Measurements from ENCODE around the gene RGL4.
"Not testable (repeated sequence)": the region's sequence is repeated elsewhere in the genome, so short reads cannot be mapped to it uniquely, and the experiment has no call there.

RGL4 gene

GRCh38 chr22:23675502-23676415 is 15.1 kb upstream of the RGL4 start:
- DNase-seq (ENCODE audit: low read depth) = peak; percentile 1
- TF ChIP-seq CTCF (IDR thresholded peaks at IDR 0.05; ENCODE audit: control insufficient read depth, extremely low read depth, insufficient read depth) = no peak
- H3K4me3 ChIP-seq (ENCODE audit: low read depth, low read length) = no peak overlapping the region

GRCh38 chr22:23676841-23677700 is 13.7 kb upstream of the RGL4 start:
- not testable (repeated sequence) for DNase-seq (ENCODE audit: low read depth); H3K4me3 ChIP-seq (ENCODE audit: low read depth, low read length)

DNA sequence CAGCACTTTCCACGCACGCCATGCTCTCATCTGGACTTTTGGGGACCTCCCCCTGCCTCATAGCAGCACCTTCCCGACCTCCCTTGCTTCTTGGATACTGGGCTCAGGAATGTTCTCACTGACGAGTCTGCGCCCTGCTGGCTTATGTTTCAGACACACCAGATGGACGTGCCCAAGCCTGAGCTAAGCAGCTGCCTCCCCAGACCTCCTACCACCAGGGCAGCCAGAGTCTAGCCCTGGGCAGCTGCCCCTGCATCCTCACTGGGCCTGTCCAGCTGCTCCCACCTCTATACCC is 13.2 kb upstream of the RGL4 start:
- TF ChIP-seq CTCF (IDR thresholded peaks at IDR 0.05; ENCODE audit: control insufficient read depth, extremely low read depth, insufficient read depth) = no peak
- no peak for DNase-seq (ENCODE audit: low read depth)
- H3K4me3 ChIP-seq (ENCODE audit: low read depth, low read length) = no peak overlapping the region

- no peak for TF ChIP-seq CTCF (IDR thresholded peaks at IDR 0.05; ENCODE audit: control insufficient read depth, extremely low read depth, insufficient read depth)
- H3K4me3 ChIP-seq (ENCODE audit: low read depth, low read length) = no peak overlapping the region
- no peak for DNase-seq (ENCODE audit: low read depth)
Measured at GRCh38 chr22:23678133-23678532, 12.7 kb upstream of the RGL4 start.

GRCh38 chr22:23681026-23681809 is 9.6 kb upstream of the RGL4 start:
- TF ChIP-seq CTCF (IDR thresholded peaks at IDR 0.05; ENCODE audit: control insufficient read depth, extremely low read depth, insufficient read depth) = no peak
- H3K4me3 ChIP-seq (ENCODE audit: low read depth, low read length) = no peak overlapping the region
- no peak for DNase-seq (ENCODE audit: low read depth)

- DNase-seq (ENCODE audit: low read depth) = no peak
- no peak for TF ChIP-seq CTCF (IDR thresholded peaks at IDR 0.05; ENCODE audit: control insufficient read depth, extremely low read depth, insufficient read depth)
- H3K4me3 ChIP-seq (ENCODE audit: low read depth, low read length) = no peak overlapping the region
Measured at GRCh38 chr22:23682077-23682476, 8.7 kb upstream of the RGL4 start.

All from LNCaP clone FGC (cell line).